ENCODE measurements around the gene ARHGAP26.

Gene ARHGAP26

GRCh38 chr5:142749321-142749720 is 20.9 kb upstream of the ARHGAP26 start:
- DNase-seq (ENCODE audit: low read depth), result no peak
- H3K4me3 ChIP-seq (ENCODE audit: low read depth, low read length), result no peak overlapping the region
- TF ChIP-seq CTCF (IDR thresholded peaks at IDR 0.05; ENCODE audit: insufficient read depth, low read depth, low read length, missing control alignments), result no peak

GRCh38 chr5:142753116-142753631 is 17.0 kb upstream of the ARHGAP26 start:
- H3K4me3 ChIP-seq (ENCODE audit: low read depth, low read length), result no peak overlapping the region
- DNase-seq (ENCODE audit: low read depth), result no peak
- no peak for TF ChIP-seq CTCF (IDR thresholded peaks at IDR 0.05; ENCODE audit: insufficient read depth, low read depth, low read length, missing control alignments)

- DNase-seq (ENCODE audit: low read depth), result no peak
- H3K4me3 ChIP-seq (ENCODE audit: low read depth, low read length), result no peak overlapping the region
- TF ChIP-seq CTCF (IDR thresholded peaks at IDR 0.05; ENCODE audit: insufficient read depth, low read depth, low read length, missing control alignments), result no peak
These were observed 16.1 kb upstream of the ARHGAP26 start for GRCh38 chr5:142754031-142754430.

GRCh38 chr5:142756576-142756975 is 13.6 kb upstream of the ARHGAP26 start:
- H3K4me3 ChIP-seq (ENCODE audit: low read depth, low read length), result no peak overlapping the region

GRCh38 chr5:142757564-142757963 is 12.6 kb upstream of the ARHGAP26 start:
- H3K4me3 ChIP-seq (ENCODE audit: low read depth, low read length), result no peak overlapping the region
- DNase-seq (ENCODE audit: low read depth), result no peak
- no peak for TF ChIP-seq CTCF (IDR thresholded peaks at IDR 0.05; ENCODE audit: insufficient read depth, low read depth, low read length, missing control alignments)

More at GRCh38 chr5:142756576-142756975, 13.6 kb upstream of the ARHGAP26 start:
- DNase-seq (ENCODE audit: low read depth), result no peak
- no peak for TF ChIP-seq CTCF (IDR thresholded peaks at IDR 0.05; ENCODE audit: insufficient read depth, low read depth, low read length, missing control alignments)

- TF ChIP-seq CTCF (IDR thresholded peaks at IDR 0.05; ENCODE audit: insufficient read depth, low read depth, low read length, missing control alignments), result no peak
- DNase-seq (ENCODE audit: low read depth), result no peak
- no peak overlapping the region for H3K4me3 ChIP-seq (ENCODE audit: low read depth, low read length)
These were observed 11.9 kb upstream of the ARHGAP26 start for GRCh38 chr5:142758062-142758795.

GRCh38 chr5:142758796-142759145 is 11.4 kb upstream of the ARHGAP26 start:
- no peak for TF ChIP-seq CTCF (IDR thresholded peaks at IDR 0.05; ENCODE audit: insufficient read depth, low read depth, low read length, missing control alignments)
- DNase-seq (ENCODE audit: low read depth), result no peak
- no peak overlapping the region for H3K4me3 ChIP-seq (ENCODE audit: low read depth, low read length)
